A673 (cell line): ENCODE measurements around the gene RNF141. TPM values are rescaled to one million over a fixed set of nuclear protein-coding genes. Genes with fewer than 3 reads are reported as not detected.

Source experiments
- BruUV-seq: library from RNA; stranded (reverse); fragments of 400-500 nt; replicated peaks from 2 replicates; lab custom pipeline; 2021; lab: Mats Ljungman, UMichigan
- CTCF ChIA-PET: fragments of 300-600 bp; sonication (Branson Sonifier 250); formaldehyde crosslinking; loops from one replicate; lab custom pipeline; 2022; ENCODE audit warnings: antibody characterized with exemption; lab: Charles Lee
- POLR2A ChIA-PET: fragments of 300-600 bp; sonication (Branson Sonifier 250); formaldehyde crosslinking; loops from one replicate; lab custom pipeline; 2022; ENCODE audit warnings: antibody characterized with exemption; ENCODE audit not compliant: low non-redundant PET; lab: Charles Lee
- DNase-seq: peaks from one replicate; pipeline ENCODE4 v3.0.0-alpha.2; 2015; ENCODE audit warnings: low spot score
- H3K27ac ChIP-seq: fragments of 200-600 bp; sonication (generic); 2 replicates; pipeline ENCODE4 v1.5.1; 2016; ENCODE audit warnings: mixed run types, low read depth, mild to moderate bottlenecking, mixed read lengths, antibody characterized with exemption, low read length; ENCODE audit not compliant: poor library complexity, severe bottlenecking
- H3K27me3 ChIP-seq: fragments of 200-600 bp; sonication (generic); replicated peaks from 2 replicates; pipeline ENCODE4 v1.6.1; 2017; ENCODE audit warnings: mixed run types, low read depth, mild to moderate bottlenecking, mixed read lengths, antibody characterized with exemption, low read length; ENCODE audit not compliant: insufficient read depth, poor library complexity
- H3K36me3 ChIP-seq: fragments of 200-600 bp; sonication (generic); 2 replicates; pipeline ENCODE4 v1.6.1; 2016; ENCODE audit warnings: mixed run types, mild to moderate bottlenecking, mixed read lengths, antibody characterized with exemption, low read length; ENCODE audit not compliant: insufficient read depth, poor library complexity, severe bottlenecking
- H3K4me1 ChIP-seq: fragments of 200-600 bp; sonication (generic); 2 replicates; pipeline ENCODE4 v1.6.1; 2017; ENCODE audit warnings: mixed run types, mild to moderate bottlenecking, mixed read lengths, antibody characterized with exemption, low read length; ENCODE audit not compliant: insufficient read depth, poor library complexity, severe bottlenecking
- H3K4me3 ChIP-seq: fragments of 200-600 bp; sonication (generic); 2 replicates; pipeline ENCODE4 v1.5.1; 2016; ENCODE audit warnings: low read depth, mixed run types, mild to moderate bottlenecking, mixed read lengths, low read length; ENCODE audit not compliant: poor library complexity, severe bottlenecking
- H3K9me3 ChIP-seq: fragments of 200-600 bp; sonication (generic); 2 replicates; pipeline ENCODE4 v1.6.1; 2016; ENCODE audit warnings: mixed run types, low read depth, mild to moderate bottlenecking, mixed read lengths, antibody characterized with exemption, low read length; ENCODE audit not compliant: poor library complexity, severe bottlenecking
- CTCF ChIP-seq: fragments of 300-800, 200-600 bp; sonication (generic); conservative IDR thresholded peaks from 2 replicates; pipeline ENCODE4 v1.5.1; 2017; ENCODE audit warnings: low read depth, mild to moderate bottlenecking, antibody characterized with exemption, low read length, moderate library complexity, mixed read lengths
- EZH2 ChIP-seq: fragments of 200-600 bp; sonication (generic); IDR thresholded peaks from 2 replicates; pipeline ENCODE4 v1.6.1; 2017; ENCODE audit warnings: borderline replicate concordance, low read depth, mild to moderate bottlenecking, mixed read lengths, antibody characterized with exemption, low read length; ENCODE audit not compliant: poor library complexity, severe bottlenecking
- intact Hi-C: fragments of 100-400 bp; cut with micrococcal nuclease; formaldehyde crosslinking; loops from one replicate; pipeline ENCODE4 v1.10.0; 2022; ENCODE audit not compliant: unreplicated experiment
- total RNA-seq: library from RNA; stranded (reverse); gene quantifications from 2 replicates; pipeline ENCODE4 v1.2.3, GENCODE V29; 2021

The RNF141 gene
- total RNA-seq, 1 experiment from 2014 or later = 36.4 TPM

DNA sequence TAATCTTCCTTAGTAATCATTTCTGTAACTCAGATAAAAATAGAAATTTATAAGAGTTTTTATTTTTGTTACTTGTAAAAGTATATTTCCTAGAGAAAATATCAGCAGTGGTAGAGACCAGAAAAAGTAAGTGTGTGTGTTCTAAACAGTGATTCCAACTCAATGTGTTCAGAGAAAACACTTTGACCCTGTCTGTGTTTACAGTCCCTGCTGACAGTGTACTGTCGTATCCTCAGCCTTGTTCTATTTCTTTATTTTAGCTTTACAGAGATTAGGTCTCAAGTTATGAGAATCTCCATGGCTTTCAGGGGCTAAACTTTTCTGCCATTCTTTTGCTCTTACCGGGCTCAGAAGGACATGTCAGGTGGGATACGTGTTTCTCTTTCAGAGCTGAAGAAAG is 17.3 kb upstream of the RNF141 start:
- POLR2A ChIA-PET = no interaction called here
- TF ChIP-seq CTCF = no peak
- no peak for TF ChIP-seq EZH2
- DNase-seq = no peak
- H3K4me1 ChIP-seq = peaks cover 41% of the 10 kb centered on the region
- no peak overlapping the region for H3K4me3 ChIP-seq
- no TSS peak for BruUV-seq
- intact Hi-C loops = loop anchor here (5.0 kb wide), 1 partner anchor 151 kb away; no protein-coding TSS in a partner anchor
- peak overlapping the region; percentile 100 for H3K27ac ChIP-seq
- peaks cover under 1% of the 10 kb centered on the region for H3K9me3 ChIP-seq
- CTCF ChIA-PET = no interaction called here
- no peaks in the 10 kb centered on the region for H3K27me3 ChIP-seq
- no peaks in the 10 kb centered on the region for H3K36me3 ChIP-seq

DNA sequence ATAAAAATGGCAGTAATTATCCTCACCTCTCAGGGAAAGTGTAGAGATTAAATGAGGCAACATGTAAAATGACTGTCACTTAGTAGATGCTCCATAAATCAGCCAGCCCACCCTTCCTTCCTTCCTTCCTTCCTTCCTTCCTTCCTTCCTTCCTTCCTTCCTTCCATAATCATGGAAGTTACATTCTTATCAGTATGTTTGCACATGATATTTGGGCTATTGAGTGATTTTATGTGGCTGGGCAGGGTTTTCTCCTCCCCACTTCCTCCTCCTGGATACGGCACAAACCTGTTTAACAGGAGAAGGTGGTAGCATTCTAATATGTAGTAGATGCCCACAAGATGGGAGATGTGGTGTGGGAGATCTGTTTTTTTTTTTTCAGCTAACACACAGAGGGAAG is 15.6 kb upstream of the RNF141 start:
- H3K27me3 ChIP-seq = no peaks in the 10 kb centered on the region
- no TSS peak for BruUV-seq
- ChIA-PET CTCF (interaction anchor here (1.3 to 1.7 kb wide), 2 partner anchors 16 to 179 kb away, joined by 4 read pairs; partner anchors contain the start of gene RNF141), POLR2A (interaction anchor here (0.7 kb wide), 1 partner anchor 150 kb away, joined by 5 read pairs; no protein-coding TSS in a partner anchor)
- H3K36me3 ChIP-seq = no peaks in the 10 kb centered on the region
- peak; percentile 93 for DNase-seq
- H3K4me3 ChIP-seq = no peak overlapping the region
- peaks cover 40% of the 10 kb centered on the region for H3K4me1 ChIP-seq
- H3K27ac ChIP-seq = peak overlapping the region; percentile 100
- intact Hi-C loops = loop anchor here (1.0 to 5.0 kb wide), 2 partner anchors 94 to 149 kb away; no protein-coding TSS in a partner anchor
- no peak for TF ChIP-seq CTCF
- TF ChIP-seq EZH2 = no peak
- H3K9me3 ChIP-seq = peaks cover 16% of the 10 kb centered on the region

- intact Hi-C loops = no loop called here
- H3K4me1 ChIP-seq = peaks cover 30% of the 10 kb centered on the region
- BruUV-seq = no TSS peak
- ChIA-PET POLR2A (no interaction called here), CTCF (interaction anchor here (0.8 to 1.3 kb wide), 2 partner anchors 10 to 11 kb away, joined by 3 read pairs; partner anchors contain the start of gene RNF141)
- H3K9me3 ChIP-seq = peaks cover 16% of the 10 kb centered on the region
- no peaks in the 10 kb centered on the region for H3K27me3 ChIP-seq
- H3K36me3 ChIP-seq = no peaks in the 10 kb centered on the region
- DNase-seq = peak; percentile 91
- TF ChIP-seq CTCF = no peak
- TF ChIP-seq EZH2 = no peak
- peak overlapping the region; percentile 84 for H3K27ac ChIP-seq
- H3K4me3 ChIP-seq = no peak overlapping the region
Observed at GRCh38 chr11:10551845-10552352, 10.9 kb upstream of the RNF141 start.
